Measurements from ENCODE around the gene ZNF354B. TPM values are rescaled to one million over a fixed set of nuclear protein-coding genes. Genes with fewer than 3 reads are reported as not detected.

The ZNF354B gene
- 8.3 and 11.2 TPM in 2 replicates for total RNA-seq

DNA sequence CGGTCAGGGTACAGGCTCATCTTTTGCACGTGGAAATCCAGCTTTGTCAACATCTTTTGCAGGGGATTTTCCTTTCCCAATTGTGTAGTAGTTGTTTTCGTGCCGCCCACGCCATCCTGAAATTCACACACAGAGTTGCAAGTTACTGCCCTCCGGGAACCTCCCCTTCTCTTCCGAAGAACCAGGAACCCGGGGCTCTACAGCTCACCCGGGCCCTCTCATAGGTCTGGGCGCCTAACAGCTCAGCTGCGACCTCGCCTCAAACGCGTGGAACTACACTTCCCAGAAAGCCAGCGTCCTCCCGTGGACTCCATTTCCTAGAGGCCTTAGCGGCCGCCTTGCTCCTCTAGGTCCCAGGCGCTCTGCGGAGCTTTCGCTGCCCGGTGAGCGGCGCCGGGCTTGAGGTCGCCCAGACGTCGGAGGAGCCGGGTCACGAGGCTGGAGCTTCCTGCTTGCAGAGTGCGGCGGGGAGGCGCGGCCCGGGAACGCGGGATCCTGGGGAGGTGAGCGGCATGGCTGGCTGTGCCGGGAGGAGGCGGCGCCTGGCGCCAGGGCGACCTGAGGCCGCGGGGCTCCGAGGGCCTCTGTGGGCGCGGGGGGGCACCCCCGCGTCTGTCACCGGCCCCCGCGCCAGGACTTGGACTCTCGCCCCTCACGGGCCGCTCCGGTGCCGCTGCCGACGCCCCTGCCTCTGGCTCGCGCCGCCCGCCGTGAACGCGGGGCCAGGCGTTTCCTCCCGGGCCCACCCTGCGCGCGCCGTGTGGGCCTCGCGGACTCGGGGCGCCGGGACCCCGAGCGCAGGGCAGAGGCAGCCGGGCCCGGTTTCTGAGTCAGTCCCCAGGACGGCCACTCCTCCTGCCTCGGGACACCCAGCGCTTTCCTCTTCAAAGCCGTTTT is at the start of gene ZNF354B:
Gene ZNF354B, plus strand, starts transcription at position 329 of the 897 bp plus-strand sequence. CDS start 1,095 bp downstream, outside the sequence.

DNA sequence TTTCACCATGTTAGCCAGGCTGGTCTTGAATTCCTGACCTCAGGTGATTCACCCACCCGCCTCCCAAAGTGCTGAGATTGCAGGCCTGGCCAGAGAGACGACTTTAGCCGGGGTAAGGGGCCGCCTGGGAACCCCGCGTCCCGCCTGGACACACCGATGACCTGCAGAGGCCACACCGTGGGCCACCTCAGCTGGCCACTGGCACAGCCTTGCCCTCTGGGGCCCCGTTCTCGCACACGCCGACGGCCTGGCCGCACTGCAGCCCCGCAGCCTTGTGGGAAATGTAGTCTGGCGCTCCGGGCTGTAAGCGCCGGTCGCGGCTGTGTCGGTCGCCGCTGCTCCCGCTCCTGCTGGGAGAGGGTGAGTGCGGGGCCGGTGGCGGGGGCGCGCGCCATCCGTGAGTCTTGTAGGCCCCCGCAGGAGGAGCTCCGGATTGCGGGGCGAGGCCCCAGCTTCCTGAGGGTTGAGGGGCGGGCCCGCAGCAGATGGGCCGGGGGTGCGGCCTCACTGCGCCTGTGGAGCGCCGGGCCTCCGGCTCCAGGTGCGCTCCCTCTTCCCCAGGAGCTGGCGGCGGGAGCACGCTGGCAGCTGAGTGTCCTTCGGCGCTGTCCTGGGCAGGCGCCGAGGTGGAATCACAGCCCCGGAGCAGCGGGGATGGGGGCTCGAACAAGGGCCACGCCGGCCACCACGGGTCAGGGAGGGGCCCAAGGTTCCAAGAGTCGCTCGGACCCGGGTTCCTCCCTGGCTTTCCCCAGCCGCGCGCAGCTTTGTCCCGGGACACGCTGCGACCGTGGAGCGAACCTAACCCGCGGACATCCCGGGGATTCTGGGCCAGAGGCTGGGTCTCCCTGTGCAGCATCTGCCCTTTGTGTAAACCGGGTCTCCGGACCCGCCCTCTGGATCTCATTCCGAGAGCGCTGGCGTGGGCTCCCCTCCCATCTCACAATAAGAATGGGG is 36.1 kb downstream of the ZNF354B start, which contains the start of gene ZFP2:
Gene ZFP2, plus strand, starts transcription at position 299 of the 957 bp plus-strand sequence. CDS start 35,401 bp downstream, outside the sequence.

Small RNAs within 50 kb of the gene (small RNA-seq; reads per million reads assigned to genes)
- gene AC126915.2, result not detected
- gene AC126915.3, result not detected

Other genes with a start within 250 kb of the ZNF354B start
- 22.5 and 28.9 TPM in 2 replicates for gene CLK4, start 232.9 kb upstream of the ZNF354B start, total RNA-seq
- gene ZNF354A, start 129.3 kb upstream of the ZNF354B start, total RNA-seq, result 11.5 and 12.9 TPM in 2 replicates
- gene ZFP2, start 36.0 kb downstream of the ZNF354B start, total RNA-seq, result 1.3 TPM in 2 replicates
- 0.85 and 3.4 TPM in 2 replicates for gene ZNF454, start 81.2 kb downstream of the ZNF354B start, total RNA-seq
- under 0.01 TPM in 1 of 2 replicates, not detected in the other for gene GRM6, start 135.4 kb downstream of the ZNF354B start, total RNA-seq
- 4.2 and 6.2 TPM in 2 replicates for gene ZNF879, start 163.9 kb downstream of the ZNF354B start, total RNA-seq
- 8.5 and 9.4 TPM in 2 replicates for gene ZNF354C, start 200.4 kb downstream of the ZNF354B start, total RNA-seq

Data from hair follicle dermal papilla cell (primary cell).